ENCODE results near the gene CPNE1. TPM values are rescaled to one million over a fixed set of nuclear protein-coding genes. Genes with fewer than 3 reads are reported as not detected.

Gene CPNE1
- total and polyA plus RNA-seq, 2 of the 8 experiments (the other 6 are each of a cell fraction or from before 2014, with no cell fraction given) = 294 to 346 TPM

DNA sequence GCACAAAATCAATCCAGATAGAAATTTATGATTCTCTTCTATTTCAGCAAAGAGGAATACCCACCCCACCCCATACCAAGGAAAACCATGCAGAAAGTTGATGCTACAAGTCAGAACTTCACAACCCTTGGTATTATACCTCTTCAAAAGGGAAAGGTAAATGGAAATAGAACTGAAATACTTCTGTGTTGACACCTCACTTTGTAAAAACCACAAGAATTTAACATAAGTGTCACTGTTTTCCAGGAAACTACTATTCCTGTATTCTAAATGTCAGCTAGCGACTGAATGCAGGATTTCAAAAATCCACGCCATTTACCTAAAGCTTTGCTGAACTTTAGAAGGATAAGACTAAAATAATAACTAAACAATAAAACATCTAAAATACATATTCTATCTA lies 3.6 kb downstream of the CPNE1 start:
- peak overlapping the region; percentile 31 to 93; a peak in 2 of 4 replicates for H3K4me2 ChIP-seq (ENCODE audit: insufficient read depth in 1 of 2, low read depth in 2 of 2, low read length in 2 of 2)
- H3K23me2 ChIP-seq (ENCODE audit: low read depth, low read length) = peaks cover 9% of the 10 kb centered on the region
- DNase-seq (ENCODE audit: low read depth in 1 of 2, low spot score in 2 of 2) = no peak
- H3K4me1 ChIP-seq (replicated peaks in 1 of 4; ENCODE audit: control insufficient read depth in 3 of 4, insufficient read depth in 4 of 4, low read length in 3 of 4) = peaks cover 0 to 7% (median 0%) of the 10 kb centered on the region in 4 experiments; a peak in 3 of 7 replicates
- no peak overlapping the region for H2BK120ac ChIP-seq (replicated peaks; ENCODE audit: low read depth, low read length)
- H4K20me1 ChIP-seq (replicated peaks in 1 of 2; ENCODE audit: control insufficient read depth in 1 of 2, insufficient read depth in 2 of 2, low read length in 2 of 2) = peaks cover 51 to 56% of the 10 kb centered on the region in 2 experiments
- no peak overlapping the region for H3K18ac ChIP-seq (ENCODE audit: extremely low read depth, low read length)
- H3K4me3 ChIP-seq (ENCODE audit: extremely low read depth in 1 of 4, insufficient read depth in 2 of 4, low read depth in 3 of 4, low read length in 4 of 4) = peak overlapping the region in 1 of 4 experiments; percentile 92; a peak in 2 of 8 replicates
- H4K91ac ChIP-seq (replicated peaks; ENCODE audit: insufficient read length, low read length) = no peak overlapping the region
- no peak overlapping the region for H2AK5ac ChIP-seq (ENCODE audit: low read depth, low read length)
- no peaks in the 10 kb centered on the region for H3K9me3 ChIP-seq (ENCODE audit: insufficient read depth in 2 of 2, low read depth in 1 of 2, low read length in 1 of 2)
- no peak overlapping the region for H4K5ac ChIP-seq (ENCODE audit: insufficient read length, low read depth, low read length)
- no peak overlapping the region for H2BK12ac ChIP-seq (ENCODE audit: low read depth, low read length)
- no peak overlapping the region for H2AFZ ChIP-seq (ENCODE audit: low read length)
- H2BK20ac ChIP-seq (ENCODE audit: low read length) = no peak overlapping the region
- H3K9ac ChIP-seq (replicated peaks in 1 of 4; ENCODE audit: extremely low read depth in 1 of 4, low read depth in 3 of 4, low read length in 3 of 4) = no peak overlapping the region
- no peak overlapping the region for H2BK5ac ChIP-seq (ENCODE audit: low read depth, low read length)
- H3K27ac ChIP-seq (ENCODE audit: low read depth, low read length) = no peak overlapping the region
- ChIA-PET POLR2A (ENCODE audit: partially characterized antibody) (interaction anchor here (1.1 to 2.5 kb wide), 8 partner anchors 9 to 223 kb away, joined by 3 to 10 read pairs (median 4); partner anchors contain the start of gene ERGIC3), CTCF (ENCODE audit: partially characterized antibody) (interaction anchor here (1.6 to 2.0 kb wide), 2 partner anchors 12 to 43 kb away, joined by 3 to 6 read pairs; no protein-coding TSS in a partner anchor)
- H3K79me2 ChIP-seq (ENCODE audit: control insufficient read depth in 1 of 2, insufficient read depth in 2 of 2, low read length in 2 of 2) = peaks cover 71 to 87% of the 10 kb centered on the region in 2 experiments
- no peaks in the 10 kb centered on the region for H3K27me3 ChIP-seq (replicated peaks in 1 of 4; ENCODE audit: control insufficient read depth in 3 of 4, extremely low read depth in 1 of 4, insufficient read depth in 3 of 4, low read length in 3 of 4)
- no peak overlapping the region for H3K23ac ChIP-seq (ENCODE audit: insufficient read length)
- H4K8ac ChIP-seq (ENCODE audit: extremely low read depth, insufficient read depth, low read length) = no peak overlapping the region
- no peaks in the 10 kb centered on the region for H3K36me3 ChIP-seq (ENCODE audit: control insufficient read depth in 2 of 4, insufficient read depth in 4 of 4, low read length in 3 of 4)
- no peak overlapping the region for H3K14ac ChIP-seq (ENCODE audit: insufficient read length)
- no peak overlapping the region for H2BK15ac ChIP-seq (ENCODE audit: low read length)
- no peaks in the 10 kb centered on the region for H3K79me1 ChIP-seq (ENCODE audit: low read depth, low read length)
- no peak overlapping the region for H3K4ac ChIP-seq (replicated peaks; ENCODE audit: insufficient read length, low read depth, low read length)
- WGBS, 2 experiments (ENCODE audit: extremely low coverage in 1 of 2, insufficient coverage in 1 of 2, insufficient read length in 1 of 2, insufficient replicate concordance in 2 of 2, low coverage in 1 of 2, low lambda C conversion rate in 2 of 2, missing lambda C conversion rate in 1 of 2) = 88% methylated on average over 2 of the region's 2 CpGs; no CpG with 5 or more reads in 1 of the 2 experiments
- H3K56ac ChIP-seq (replicated peaks; ENCODE audit: insufficient read length, low read depth, low read length) = no peak overlapping the region
- FAIRE-seq = no peak
- TF ChIP-seq JUN (IDR thresholded peaks at IDR 0.05; ENCODE audit: low read depth, low read length) (no peak), SP2 (IDR thresholded peaks at IDR 0.05; ENCODE audit: low read length) (no peak), SIRT6 (IDR thresholded peaks at IDR 0.05; ENCODE audit: low read length) (no peak), TEAD4 (IDR thresholded peaks at IDR 0.05; ENCODE audit: low read depth, low read length) (no peak), RBBP5 (IDR thresholded peaks at IDR 0.05; ENCODE audit: borderline replicate concordance, low read depth, low read length) (no peak), TCF12 (IDR thresholded peaks at IDR 0.05; ENCODE audit: low read depth, low read length) (no peak), BACH1 (IDR thresholded peaks at IDR 0.05; ENCODE audit: low read length) (no peak), KDM4A (IDR thresholded peaks at IDR 0.05; ENCODE audit: low read depth, low read length, severe bottlenecking) (no peak), TAF7 (optimal IDR thresholded peaks at IDR 0.05; ENCODE audit: borderline replicate concordance, low read depth, low read length) (no peak), SUZ12 (IDR thresholded peaks at IDR 0.05; ENCODE audit: low read length) (no peak)
- TF ChIP-seq, protein P1, sequence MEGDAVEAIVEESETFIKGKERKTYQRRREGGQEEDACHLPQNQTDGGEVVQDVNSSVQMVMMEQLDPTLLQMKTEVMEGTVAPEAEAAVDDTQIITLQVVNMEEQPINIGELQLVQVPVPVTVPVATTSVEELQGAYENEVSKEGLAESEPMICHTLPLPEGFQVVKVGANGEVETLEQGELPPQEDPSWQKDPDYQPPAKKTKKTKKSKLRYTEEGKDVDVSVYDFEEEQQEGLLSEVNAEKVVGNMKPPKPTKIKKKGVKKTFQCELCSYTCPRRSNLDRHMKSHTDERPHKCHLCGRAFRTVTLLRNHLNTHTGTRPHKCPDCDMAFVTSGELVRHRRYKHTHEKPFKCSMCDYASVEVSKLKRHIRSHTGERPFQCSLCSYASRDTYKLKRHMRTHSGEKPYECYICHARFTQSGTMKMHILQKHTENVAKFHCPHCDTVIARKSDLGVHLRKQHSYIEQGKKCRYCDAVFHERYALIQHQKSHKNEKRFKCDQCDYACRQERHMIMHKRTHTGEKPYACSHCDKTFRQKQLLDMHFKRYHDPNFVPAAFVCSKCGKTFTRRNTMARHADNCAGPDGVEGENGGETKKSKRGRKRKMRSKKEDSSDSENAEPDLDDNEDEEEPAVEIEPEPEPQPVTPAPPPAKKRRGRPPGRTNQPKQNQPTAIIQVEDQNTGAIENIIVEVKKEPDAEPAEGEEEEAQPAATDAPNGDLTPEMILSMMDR (IDR thresholded peaks at IDR 0.05; ENCODE audit: control extremely low read depth in 1 of 3, insufficient read depth in 1 of 3, low read depth in 1 of 3, low read length in 3 of 3) = no peak
